ENCODE measurements around the gene VSIG2. TPM values are rescaled to one million over a fixed set of nuclear protein-coding genes. Genes with fewer than 3 reads are reported as not detected.

Gene VSIG2
- total and polyA plus RNA-seq, 2 donors (not counting 3 experiments of a cell fraction or from before 2014, with no cell fraction given), result 1.2 to 7.0 TPM

- dilution Hi-C loops (cut with MboI; ENCODE audit: extremely low pct_ligation_motif_present, low sequenced_read_pairs) (no loop called here), intact Hi-C loops (cut with micrococcal nuclease) (no loop called here)
- H3K9me1 ChIP-seq (replicated peaks; ENCODE audit: control insufficient read depth, extremely low read depth, insufficient read depth, low read length), result no peaks in the 10 kb centered on the region
- peaks cover 61% of the 10 kb centered on the region for H3K79me2 ChIP-seq (ENCODE audit: control insufficient read depth, insufficient read depth, low read length)
- POLR2A ChIA-PET, result interaction anchor here (5.9 kb wide), 1 partner anchor 9 kb away, joined by 67 read pairs; no protein-coding TSS in a partner anchor
- peak overlapping the region; percentile 31 for H3K27ac ChIP-seq (ENCODE audit: insufficient read depth, low read depth, low read length)
- H4K20me1 ChIP-seq (replicated peaks; ENCODE audit: control insufficient read depth, extremely low read depth, insufficient read depth, low read length), result no peaks in the 10 kb centered on the region
- peaks cover 23 to 38% of the 10 kb centered on the region in 2 experiments for H3K36me3 ChIP-seq (ENCODE audit: control insufficient read depth in 2 of 2, extremely low read depth in 1 of 2, insufficient read depth in 2 of 2, low read length in 2 of 2)
- CTCF ChIA-PET, result interaction anchor here (0.8 to 13.1 kb wide), 6 partner anchors 9 to 119 kb away, joined by 3 to 301 read pairs (median 19); partner anchors contain the start of genes NRGN and VSIG2
- DNase-seq (ENCODE audit: low read depth, low spot score) (no peak), FAIRE-seq (peak; percentile 42)
- no peaks in the 10 kb centered on the region for H3K9me3 ChIP-seq (replicated peaks; ENCODE audit: control insufficient read depth, insufficient read depth, low read length)
- no TSS peak for BruUV-seq (replicated peaks)
- H3K27me3 ChIP-seq (ENCODE audit: control insufficient read depth in 2 of 2, insufficient read depth in 2 of 2, low read length in 2 of 2), result no peaks in the 10 kb centered on the region
- TF ChIP-seq POLR2AphosphoS5 (IDR thresholded peaks at IDR 0.05; ENCODE audit: insufficient read depth, low read depth, low read length), result peak; percentile 11
- TF ChIP-seq GATA2 (IDR thresholded peaks at IDR 0.05; ENCODE audit: insufficient read depth, insufficient read length, low read depth, low read length), result no peak
- no peak overlapping the region for H3K9ac ChIP-seq (replicated peaks; ENCODE audit: extremely low read depth, insufficient read depth, low read length)
- no peak overlapping the region for H2AFZ ChIP-seq (ENCODE audit: low read depth, low read length)
- H3K4me2 ChIP-seq (ENCODE audit: insufficient read depth, low read length), result peak overlapping the region; percentile 2
- no peak overlapping the region for H3K4me3 ChIP-seq (replicated peaks in 1 of 3; ENCODE audit: insufficient read depth in 1 of 3, low read depth in 1 of 3, low read length in 3 of 3)
- peaks cover 62% of the 10 kb centered on the region for H3K4me1 ChIP-seq (ENCODE audit: control insufficient read depth, extremely low read depth, insufficient read depth, low read length)
Measured at GRCh38 chr11:124756753-124757227, 4.7 kb upstream of the VSIG2 start.

DNA sequence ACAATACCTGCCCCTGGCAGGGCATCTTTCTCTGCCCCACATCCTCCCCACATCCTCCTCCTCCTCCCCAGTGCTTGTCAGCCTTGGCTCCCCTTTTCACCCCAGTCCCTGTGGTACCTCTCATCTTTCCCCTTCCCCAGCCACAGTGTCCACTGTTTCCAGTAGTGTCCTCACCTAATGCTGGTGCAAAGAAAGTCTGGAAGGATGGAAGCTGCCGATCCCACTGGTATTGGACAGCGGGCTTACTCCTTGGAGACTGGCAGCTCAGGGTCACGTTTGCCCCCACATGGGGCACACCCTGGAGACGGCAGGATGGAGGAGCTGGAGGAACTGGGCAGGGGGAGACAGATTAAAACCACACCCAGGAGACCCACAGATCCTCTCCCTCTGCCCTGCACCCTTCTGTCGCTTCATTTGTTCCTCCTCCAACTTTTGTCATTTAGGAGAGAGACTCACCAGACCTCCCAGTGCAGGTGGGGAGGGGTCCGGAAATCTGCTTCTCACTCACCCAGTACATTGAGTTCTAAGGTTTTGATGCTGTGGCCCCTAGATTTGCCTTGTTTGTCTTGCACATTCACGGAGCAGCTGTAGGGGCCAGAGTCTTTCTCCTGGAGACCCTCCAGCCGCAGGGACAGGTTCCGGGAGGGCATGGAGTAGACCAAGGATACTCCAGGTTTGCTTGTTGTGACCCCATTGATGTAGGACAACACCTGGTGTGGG, 4.1 kb upstream of the VSIG2 start:
- no peak for FAIRE-seq
- POLR2A ChIA-PET, result interaction anchor here (1.0 to 5.9 kb wide), 2 partner anchors 8 to 87 kb away, joined by 4 to 67 read pairs; no protein-coding TSS in a partner anchor
- Histone ChIP-seq H3K4me3 (replicated peaks in 1 of 3; ENCODE audit: insufficient read depth in 1 of 3, low read depth in 1 of 3, low read length in 3 of 3) (no peak overlapping the region), H3K4me1 (ENCODE audit: control insufficient read depth, extremely low read depth, insufficient read depth, low read length) (peaks cover 62% of the 10 kb centered on the region), H3K9ac (replicated peaks; ENCODE audit: extremely low read depth, insufficient read depth, low read length) (peak overlapping the region; percentile 4), H3K9me1 (replicated peaks; ENCODE audit: control insufficient read depth, extremely low read depth, insufficient read depth, low read length) (no peaks in the 10 kb centered on the region), H3K27ac (ENCODE audit: insufficient read depth, low read depth, low read length) (peak overlapping the region; percentile 31), H3K79me2 (ENCODE audit: control insufficient read depth, insufficient read depth, low read length) (peaks cover 55% of the 10 kb centered on the region), H3K27me3 (ENCODE audit: control insufficient read depth in 2 of 2, insufficient read depth in 2 of 2, low read length in 2 of 2) (no peaks in the 10 kb centered on the region), H3K36me3 (ENCODE audit: control insufficient read depth in 2 of 2, extremely low read depth in 1 of 2, insufficient read depth in 2 of 2, low read length in 2 of 2) (peaks cover 23 to 38% of the 10 kb centered on the region in 2 experiments), H4K20me1 (replicated peaks; ENCODE audit: control insufficient read depth, extremely low read depth, insufficient read depth, low read length) (no peaks in the 10 kb centered on the region), H3K4me2 (ENCODE audit: insufficient read depth, low read length) (peak overlapping the region; percentile 25), H2AFZ (ENCODE audit: low read depth, low read length) (no peak overlapping the region), H3K9me3 (replicated peaks; ENCODE audit: control insufficient read depth, insufficient read depth, low read length) (no peaks in the 10 kb centered on the region)
- TF ChIP-seq FOS (IDR thresholded peaks at IDR 0.05; ENCODE audit: borderline replicate concordance, insufficient read depth, low read length), result no peak
- dilution Hi-C loops (cut with MboI; ENCODE audit: extremely low pct_ligation_motif_present, low sequenced_read_pairs) (no loop called here), intact Hi-C loops (cut with micrococcal nuclease) (no loop called here)
- BruUV-seq (replicated peaks), result no TSS peak
- no peak for DNase-seq (ENCODE audit: low read depth, low spot score)
- CTCF ChIA-PET, result interaction anchor here (0.8 to 16.9 kb wide), 7 partner anchors 4 to 105 kb away, joined by 3 to 301 read pairs (median 25); partner anchors contain the start of genes ESAM, NRGN and VSIG2
